Fibroblast of villous mesenchyme (primary cell): ENCODE results near the gene GSG1L. TPM values are rescaled to one million over a fixed set of nuclear protein-coding genes. Genes with fewer than 3 reads are reported as not detected.

Experiments used
- DNase-seq: peaks from one replicate; pipeline ENCODE4 v3.0.0-alpha.2; 2010; ENCODE audit warnings: low read depth
- H3K4me3 ChIP-seq: 2 replicates; pipeline ENCODE4 v1.5.1; 2011; ENCODE audit warnings: low read depth, mild to moderate bottlenecking, low read length
- CTCF ChIP-seq: IDR thresholded peaks from 2 replicates; pipeline ENCODE4 v1.5.1; 2012; ENCODE audit warnings: low read depth, mild to moderate bottlenecking, low read length; ENCODE audit not compliant: insufficient read depth
- total RNA-seq: library from RNA; depleted of rRNA; stranded (reverse); fragments of >200 nt; gene quantifications from 2 replicates; pipeline ENCODE4 v1.2.3, GENCODE V29; 2012

Gene GSG1L
- total RNA-seq, 1 donor = not detected

DNA sequence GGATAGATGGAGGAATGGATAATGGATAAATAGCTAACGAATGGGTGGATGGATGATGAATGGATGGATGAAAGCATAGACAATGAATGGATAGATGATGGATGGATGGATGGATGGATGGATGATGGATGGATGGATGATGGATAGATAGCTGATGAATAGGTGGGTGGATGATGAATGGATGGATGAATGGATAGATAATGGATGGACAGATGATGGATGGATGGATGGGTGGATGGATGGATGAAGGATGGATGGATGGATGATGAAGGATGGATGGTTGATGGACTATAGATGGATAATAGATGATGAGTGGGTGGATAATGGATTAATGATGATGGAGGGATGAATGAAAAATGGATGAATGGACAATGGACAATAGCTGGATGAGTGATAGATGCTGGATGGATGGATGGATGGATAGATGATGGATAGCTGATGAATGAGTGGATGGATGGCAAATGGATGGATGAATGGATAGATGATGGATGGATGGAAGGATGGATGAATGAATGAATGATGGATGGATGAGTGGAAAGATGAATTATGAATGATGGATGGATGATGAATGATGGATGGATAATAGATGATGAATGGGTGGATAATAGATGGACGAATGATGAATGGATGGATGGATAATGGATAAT is 273.8 kb downstream of the GSG1L start:
- no peak for DNase-seq
- no peak overlapping the region for H3K4me3 ChIP-seq
- no peak for TF ChIP-seq CTCF

DNA sequence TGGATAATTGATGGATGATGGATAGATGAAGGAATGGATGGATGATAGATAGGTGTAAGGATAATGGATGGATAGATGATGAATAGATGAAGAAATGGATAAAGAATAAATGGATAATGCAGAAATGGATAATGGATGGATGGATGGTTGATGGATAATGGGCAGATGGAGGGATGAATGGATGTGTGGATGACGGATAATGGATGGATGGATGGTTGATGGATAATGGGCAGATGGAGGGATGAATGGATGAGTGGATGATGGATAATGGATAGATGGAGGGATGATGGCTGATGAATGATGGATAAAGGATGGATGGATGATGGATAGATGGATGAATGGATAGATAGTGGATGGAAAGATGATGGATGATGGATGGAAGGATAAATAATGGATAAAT is 274.4 kb downstream of the GSG1L start:
- no peak overlapping the region for H3K4me3 ChIP-seq
- no peak for DNase-seq
- no peak for TF ChIP-seq CTCF

- no peak overlapping the region for H3K4me3 ChIP-seq
- DNase-seq = no peak
- no peak for TF ChIP-seq CTCF
Observed at GRCh38 chr16:27787665-27788064, 275.8 kb downstream of the GSG1L start.

DNA sequence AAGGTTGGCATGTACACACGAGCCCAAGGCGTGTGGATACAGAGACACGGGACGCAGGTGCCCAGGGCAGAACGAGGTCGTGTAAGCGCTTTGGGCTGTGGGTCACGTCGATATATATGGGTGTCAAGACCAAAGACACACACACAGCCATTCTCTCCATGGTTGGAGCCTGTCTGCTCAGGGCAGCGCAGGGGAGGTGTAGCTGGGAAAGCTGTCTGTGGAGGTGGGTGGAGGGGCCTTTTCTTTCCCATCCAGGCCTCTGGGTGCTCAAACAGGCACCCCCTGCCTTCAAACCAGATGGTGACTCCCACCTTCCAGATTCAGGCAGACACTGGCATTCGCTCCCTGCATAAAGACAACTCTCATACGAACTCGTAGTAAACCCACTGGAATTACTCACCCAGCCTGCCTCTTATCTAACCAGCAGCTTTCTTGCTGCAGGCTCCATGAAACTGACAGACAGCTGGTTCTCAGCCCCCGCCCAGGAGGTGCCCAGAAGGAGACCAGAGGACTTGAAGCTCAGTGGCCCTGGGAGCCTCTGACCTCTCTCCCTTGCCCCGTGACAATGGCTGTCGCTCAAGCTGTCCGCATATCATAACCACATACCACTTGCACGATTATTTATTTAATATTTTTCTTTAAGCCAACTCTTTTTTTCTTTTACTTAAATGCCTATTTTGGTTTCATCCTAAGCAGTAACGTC is 276.4 kb downstream of the GSG1L start:
- no peak for TF ChIP-seq CTCF
- H3K4me3 ChIP-seq = no peak overlapping the region
- no peak for DNase-seq

GRCh38 chr16:27786221-27786922 is 277.1 kb downstream of the GSG1L start:
- H3K4me3 ChIP-seq = no peak overlapping the region
- no peak for DNase-seq

DNA sequence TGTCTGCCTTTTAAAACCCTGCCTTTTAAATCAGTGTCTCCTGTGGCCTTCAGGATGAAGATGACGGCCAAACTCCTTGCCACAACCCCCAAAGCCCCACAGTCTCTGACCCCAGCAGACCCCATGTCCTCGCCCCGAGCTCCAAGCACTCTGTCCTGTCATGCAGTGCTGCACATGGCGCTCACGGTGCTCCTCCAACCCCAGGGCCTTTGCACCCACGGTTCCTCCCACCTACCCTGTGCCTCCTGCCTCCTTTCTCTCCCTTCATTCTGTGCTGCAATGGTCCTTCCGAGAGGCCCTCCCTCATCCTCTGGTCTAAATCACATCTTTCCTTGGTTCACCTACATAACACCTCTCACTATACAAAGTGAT is 278.2 kb downstream of the GSG1L start:
- H3K4me3 ChIP-seq = no peak overlapping the region
- no peak for DNase-seq
- no peak for TF ChIP-seq CTCF

More at GRCh38 chr16:27786221-27786922, 277.1 kb downstream of the GSG1L start:
- no peak for TF ChIP-seq CTCF
